ENCODE measurements around the gene ZNF287.
A peak's percentile ranks its signal among the peaks of the same experiment; 100 is the strongest.
"Not testable (repeated sequence)": the region's sequence is repeated elsewhere in the genome, so short reads cannot be mapped to it uniquely, and the experiment has no call there.

The ZNF287 gene

DNA sequence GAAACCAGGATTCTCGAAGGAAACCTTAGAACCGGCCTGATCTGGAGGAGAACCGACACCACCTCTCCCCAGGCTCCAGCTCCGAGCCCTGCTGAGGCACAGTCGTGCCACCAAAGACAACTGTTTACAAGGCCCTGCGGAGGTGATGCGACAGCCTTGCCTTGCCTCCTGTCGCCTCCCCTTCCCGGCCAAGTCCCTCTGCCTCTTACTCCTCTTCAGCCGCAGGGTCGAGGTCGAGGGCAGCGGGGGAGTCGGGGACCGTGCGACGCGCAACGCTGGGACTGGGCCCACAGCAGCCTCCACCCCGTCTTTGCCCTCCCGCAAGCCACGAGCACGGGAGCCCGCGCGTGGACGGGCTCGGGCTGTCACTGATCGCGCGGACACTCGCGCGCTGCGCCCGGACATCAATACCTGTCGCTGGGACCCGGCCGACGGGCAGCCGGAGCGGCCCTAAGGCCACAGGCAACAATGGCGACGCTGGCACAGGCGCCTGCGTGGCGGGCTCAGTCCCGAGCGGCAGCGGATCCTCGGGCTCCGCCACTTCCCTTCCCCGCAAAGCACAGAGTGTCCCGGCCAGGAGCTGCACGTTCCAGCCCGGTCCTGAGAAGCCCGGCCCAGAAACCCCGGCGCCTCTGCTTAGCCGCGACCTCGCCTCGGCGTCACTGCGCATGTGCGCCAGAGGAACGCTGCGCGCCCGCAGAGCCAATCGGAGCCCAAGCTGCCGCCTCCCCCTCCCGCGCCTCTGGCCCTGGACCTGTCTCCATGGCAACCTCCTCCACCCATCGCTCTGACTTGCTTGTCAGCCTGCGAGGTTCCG lies at the start of gene ZNF287:
TSS of gene ZNF287 (minus strand) at position 664 of the 817 bp plus-strand sequence. CDS start 1,473 bp downstream, outside the sequence.
- DNase-seq: peak; percentile 90 to 94 (median 92)

DNA sequence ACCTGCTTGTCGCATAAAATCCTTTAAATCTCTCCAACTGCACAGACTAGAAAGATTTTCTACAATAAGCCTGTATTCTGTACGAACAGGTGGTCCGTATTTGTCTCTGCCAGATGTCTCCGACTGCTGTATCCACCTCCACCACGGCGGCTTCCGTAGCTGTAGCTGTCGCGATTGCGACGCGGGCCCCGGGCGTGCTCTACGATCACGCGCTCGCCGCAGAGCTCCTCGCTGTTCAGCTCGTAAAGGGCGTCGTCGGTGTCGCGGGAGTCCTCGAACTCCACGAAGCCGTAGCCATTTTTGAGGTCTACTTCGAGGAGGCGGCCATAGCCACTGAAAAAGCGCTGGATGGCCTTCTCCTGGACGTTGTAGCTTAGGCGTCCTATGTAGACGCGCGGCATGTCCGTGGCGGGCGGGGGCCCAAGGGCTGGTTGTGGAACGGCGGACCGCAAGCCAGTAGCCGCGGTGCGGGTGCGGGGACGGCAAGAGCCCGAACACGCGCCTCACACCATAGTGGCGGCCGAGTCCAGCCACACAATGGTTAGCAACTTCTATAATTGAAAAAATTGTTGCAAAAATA lies 48.6 kb upstream of the ZNF287 start:
- DNase-seq: no peak

DNA sequence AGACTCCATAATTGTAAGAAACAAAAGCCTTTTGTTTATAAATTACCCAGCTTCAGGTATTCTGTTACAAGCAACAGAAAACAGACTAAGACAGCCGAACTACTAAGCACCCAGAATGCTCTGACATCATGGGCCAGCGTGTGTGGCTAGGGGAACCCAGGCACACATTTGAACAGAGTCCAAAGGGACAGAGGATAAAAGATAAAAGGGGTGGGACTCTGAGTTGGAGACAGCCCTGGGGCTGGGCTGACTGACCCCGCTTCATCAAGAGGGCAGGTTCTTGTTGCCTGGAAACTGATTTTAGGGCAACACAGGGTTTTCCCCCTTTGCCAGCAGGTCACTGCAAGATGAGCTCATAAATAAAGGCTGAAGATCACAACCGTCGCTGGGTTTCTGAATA lies 30.5 kb upstream of the ZNF287 start:
- DNase-seq: no peak

DNA sequence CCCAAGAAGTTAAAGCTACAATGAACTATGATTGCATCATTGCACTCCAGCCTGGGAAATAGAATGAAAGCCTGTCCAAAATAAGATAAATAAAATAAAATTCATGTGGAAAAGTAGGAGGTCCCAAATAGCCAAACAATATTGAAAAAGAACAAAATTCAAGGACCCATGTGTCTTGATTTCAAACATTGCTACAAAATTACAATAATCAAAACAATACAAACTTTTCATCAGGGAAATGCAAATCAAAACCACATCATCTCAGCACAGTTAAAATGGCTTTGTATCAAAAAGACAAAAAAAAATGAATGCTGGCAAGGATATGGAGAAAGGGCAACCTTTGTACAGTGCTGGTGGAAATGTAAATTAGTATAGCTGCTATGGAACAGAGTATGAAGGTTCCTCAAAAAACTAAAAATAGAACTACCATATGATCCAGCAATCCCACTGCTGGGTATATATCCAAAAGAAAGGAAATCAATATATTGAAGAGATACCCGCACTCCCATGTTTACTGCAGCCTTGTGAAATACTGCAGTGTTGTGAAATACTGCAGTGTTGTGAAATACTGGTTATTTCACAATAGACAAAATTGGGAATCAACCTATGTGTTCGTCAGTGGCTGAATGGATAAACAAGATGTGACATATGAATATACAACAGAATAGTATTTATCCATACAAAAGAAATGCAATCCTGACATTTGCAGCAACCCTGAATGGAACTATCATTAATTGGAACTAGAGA lies 24.5 kb upstream of the ZNF287 start:
- peak in 2 of 3 donors; percentile 23 to 29 for DNase-seq

DNA sequence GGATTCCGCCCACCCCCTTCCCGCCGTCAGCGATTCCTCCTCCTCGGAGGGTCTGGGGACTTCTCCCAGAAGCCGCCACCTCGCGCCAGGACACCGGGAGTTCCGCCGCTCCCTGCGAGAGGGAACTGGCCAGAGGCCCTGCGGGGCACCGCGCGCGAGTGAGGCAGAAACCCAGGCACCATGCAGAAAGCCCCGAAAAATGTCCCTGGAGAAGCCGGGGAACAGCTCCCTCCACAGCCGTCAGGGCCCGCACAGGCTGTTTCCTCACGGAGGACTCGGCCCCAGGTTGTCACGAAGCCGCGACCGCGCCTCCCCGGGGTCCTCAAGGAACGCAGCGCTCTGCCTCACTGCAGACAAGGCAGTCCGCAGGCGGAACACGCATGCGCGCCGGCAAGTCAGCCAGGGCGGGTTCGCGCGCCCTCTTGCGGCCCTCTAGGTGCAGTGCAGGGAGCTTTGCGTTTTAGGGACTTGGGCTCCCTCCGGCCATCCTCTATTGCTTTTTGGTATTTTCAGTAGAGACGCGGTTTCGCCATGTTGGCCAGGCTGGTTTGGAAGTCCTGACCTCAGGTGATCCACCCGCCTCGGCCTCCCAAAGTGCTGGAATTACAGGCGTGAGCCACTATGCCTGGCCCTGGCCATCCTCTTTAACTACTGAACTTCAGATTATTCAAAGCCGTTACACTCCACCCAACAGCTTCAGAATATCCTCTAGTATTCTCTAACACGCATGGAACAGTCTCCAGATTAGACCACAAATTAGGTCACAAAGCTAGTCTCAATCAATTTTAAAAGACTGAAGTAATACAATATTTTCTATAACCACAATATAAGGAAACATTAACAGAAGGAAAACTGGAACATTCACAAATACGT lies 20.3 kb upstream of the ZNF287 start:
- DNase-seq: peak; percentile 92 to 95 (median 95)

DNA sequence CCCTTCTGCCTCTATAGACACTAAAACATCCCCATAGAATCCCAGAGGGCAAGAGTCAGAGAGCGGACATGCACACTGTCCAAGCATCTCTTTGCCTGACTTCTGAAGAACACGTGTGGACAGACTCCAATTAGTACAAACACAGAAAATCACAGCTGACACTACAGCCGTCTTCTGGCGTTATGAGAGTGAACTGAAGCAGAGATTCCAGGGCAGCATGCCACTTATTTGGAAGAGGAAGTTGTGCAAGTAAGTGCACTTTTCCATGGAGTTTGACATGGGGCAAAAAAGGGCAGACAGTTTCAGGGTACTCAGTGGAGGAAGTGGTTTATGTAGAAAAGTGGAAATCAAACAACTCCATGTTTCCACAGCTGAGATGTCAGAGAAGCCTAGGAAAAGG lies 16.8 kb upstream of the ZNF287 start:
- DNase-seq: no peak

DNA sequence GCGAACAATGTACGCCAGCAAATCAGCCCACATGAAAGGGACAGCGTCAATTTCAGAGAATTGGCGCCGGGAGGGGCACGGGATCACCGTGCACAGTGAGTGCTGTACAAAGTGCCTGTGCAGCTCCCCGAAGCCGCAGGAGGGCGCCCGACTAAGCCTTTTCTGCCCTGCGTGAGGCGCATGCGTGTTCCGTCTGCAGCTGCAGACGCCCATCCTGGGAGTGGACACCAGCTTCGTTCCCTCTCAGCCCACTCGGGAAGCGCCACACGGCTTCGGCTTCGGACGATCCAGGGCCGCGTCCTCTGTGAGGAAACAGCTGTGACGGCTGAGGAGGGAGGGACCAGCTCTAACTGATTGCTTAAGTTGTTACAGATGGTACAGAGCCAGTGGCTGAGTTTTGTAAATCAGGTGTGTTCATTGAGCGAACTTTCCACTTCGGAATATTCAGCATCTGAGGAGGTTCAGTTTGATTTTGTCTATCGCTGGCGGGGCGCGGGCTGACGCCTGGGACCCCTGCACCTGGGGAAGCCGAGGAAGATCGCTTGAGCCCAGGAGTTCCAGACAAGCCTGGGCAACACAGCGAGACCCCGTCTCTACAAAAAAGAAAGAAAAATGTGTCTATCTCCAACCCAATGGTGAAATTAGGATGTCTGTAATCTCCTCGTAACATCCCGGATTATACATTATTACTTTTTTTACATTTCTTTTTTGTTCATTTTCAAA lies 15.4 kb upstream of the ZNF287 start:
- DNase-seq: peak; percentile 87 to 90 (median 87)

DNA sequence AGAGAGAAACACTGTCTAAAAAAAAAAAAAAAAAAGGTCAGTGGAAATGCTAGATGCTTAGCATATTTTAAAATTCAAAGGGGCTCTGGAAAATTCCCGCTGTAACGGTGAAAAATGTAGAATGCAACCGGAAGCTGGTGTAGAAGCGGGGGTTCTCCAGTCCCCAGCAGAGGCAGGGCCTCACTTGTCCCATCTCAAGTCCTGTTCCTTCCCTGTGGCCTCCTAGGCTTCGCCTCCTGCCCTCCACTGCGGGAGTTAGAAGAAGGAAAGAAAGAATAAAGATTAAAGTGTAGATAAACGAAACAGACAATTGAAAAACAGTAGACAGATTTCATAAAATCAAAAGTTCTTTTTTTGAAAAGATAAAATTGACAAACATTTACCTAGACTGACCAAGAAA lies 14.8 kb upstream of the ZNF287 start:
- no peak for DNase-seq

DNA sequence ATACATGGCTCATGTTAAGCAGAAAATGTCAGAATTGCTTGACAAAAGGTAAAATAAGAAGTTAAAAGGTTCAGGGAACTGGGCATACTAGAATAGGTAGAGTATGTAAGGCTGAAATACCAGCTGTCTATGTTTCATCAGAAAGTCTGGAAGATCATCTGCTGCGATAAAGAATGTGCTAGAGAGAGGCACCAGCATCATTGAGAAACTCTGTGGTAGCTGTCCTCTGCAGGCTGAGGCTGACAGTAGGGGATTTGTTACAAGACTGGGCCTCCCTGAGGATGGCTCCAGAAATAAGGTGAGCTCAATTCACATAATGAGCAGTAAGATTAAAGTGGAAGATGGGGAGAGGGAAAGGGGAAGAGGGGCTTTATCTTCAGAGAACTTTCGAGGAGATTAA lies 4.5 kb upstream of the ZNF287 start:
- DNase-seq: no peak

DNA sequence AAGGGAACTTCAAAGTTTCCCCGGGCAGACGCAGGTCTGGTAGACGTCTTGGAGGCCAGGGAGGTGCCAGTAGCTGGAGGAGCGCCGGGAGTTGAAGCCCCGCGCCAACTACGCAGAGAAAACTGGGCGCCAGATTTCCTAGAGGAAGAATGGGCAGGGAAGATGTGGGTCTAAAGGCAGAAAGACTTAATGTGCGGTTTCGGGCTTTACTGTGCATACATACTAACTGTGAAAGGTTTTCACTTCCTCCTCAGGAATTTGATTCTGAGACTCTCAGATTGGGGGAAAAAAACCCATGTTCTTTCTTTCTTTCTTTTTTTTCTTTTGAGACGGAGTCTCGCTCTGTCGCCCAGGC lies 331 bp upstream of the ZNF287 start:
- no peak for DNase-seq

DNA sequence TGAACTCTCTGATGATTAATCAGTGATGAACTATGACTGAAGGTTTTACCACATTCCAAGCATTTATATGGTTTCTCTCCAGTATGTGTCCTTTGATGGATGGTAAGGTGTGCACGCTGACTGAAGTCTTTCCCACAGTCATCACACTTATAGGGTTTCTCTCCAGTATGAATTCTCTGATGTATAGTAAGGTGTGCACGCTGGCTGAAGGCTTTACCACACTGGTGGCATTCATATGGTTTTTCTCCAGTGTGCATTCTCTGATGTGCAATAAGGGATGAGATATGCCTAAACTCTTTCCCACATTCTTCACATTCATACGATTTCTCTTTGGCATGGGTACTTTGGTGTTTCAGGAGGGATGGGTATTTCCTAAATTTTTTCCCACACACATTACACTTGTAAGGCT lies 16.4 kb downstream of the ZNF287 start:
- DNase-seq: no peak

DNA sequence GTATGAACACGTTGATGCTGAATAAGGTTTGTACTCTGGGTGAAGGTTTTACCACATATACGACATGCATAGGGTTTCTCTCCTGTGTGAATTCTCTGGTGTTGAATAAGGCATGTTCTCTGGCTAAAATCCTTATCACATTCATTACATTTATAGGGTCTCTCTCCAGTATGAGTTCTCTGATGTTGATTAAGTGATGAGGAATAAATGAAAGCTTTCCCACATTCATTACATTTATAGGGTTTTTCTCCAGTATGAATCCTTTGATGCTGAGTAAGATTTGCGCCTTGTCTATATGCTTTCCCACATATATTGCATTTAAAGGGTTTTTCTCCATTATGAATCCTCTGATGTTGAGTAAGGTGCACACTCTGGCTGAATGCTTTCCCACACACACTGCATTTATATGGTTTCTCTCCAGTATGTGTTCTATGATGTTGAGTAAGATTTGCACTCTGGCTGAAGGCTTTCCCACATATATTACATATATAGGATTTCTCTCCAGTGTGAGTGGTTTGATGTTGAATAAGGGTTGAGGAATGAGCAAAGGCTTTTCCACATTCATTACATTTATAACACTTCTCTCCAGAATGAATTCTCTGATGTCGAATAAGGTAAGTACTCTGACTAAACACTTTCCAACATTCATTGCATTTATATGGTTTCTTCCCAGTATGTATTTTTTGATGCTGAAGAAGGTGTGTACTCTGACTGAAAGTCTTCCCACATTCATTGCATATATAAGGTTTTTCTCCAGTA lies 16.9 kb downstream of the ZNF287 start:
- DNase-seq: no peak

DNA sequence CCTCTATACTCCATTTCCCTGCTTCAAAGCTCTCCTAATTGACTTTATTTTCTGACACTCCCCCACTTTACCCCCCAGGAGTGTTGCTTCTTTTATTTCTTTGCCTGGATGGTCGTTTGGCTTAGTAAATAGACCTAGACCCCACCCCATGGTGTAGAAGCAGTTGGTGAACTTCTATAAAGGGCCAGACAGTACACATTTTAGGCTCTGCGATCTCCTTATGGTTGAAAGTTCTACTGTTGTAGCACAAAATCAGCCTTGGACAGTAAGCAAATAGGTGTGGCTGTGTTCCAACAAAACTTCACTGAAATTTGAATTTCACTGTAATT lies 31.9 kb downstream of the ZNF287 start:
- DNase-seq: no peak

DNA sequence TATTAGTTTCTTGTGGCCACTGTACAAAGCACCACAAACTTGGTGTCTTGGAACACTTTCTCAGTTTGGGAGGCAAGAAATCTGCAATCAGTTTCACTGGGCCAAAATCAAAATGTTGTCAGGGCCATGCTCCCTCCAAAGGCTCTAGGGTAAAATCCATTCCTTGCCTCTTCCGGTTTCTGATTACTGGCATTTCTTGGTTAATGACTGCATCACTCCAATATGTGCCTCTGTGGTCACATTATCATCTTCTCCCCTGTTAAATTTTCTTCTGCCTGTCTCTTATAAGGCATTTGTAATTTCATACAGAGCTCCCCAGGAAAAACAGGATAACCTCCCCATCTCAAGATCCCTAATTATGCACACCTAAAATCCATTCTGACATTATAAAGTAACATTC lies 34.8 kb downstream of the ZNF287 start:
- no peak for DNase-seq

DNA sequence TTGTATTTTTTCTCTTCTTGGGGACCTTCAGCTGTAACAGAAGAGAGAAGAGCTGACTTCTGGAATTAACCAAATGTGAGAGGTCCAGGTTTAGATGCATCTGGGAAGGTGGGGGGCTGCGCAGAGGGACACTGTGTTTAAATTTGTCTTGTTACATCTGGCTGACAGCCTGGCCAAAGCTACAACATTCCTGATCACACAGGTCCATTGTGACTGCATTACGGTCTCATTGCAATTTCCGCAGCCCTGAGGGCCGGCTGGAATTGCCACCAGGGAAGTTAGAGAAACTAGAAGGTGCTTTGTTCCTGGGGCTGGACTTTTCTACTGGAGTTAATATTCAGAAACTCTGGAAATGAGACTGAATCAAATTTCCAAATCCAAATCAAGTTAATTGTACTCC lies 39.1 kb downstream of the ZNF287 start:
- no peak for DNase-seq

DNA sequence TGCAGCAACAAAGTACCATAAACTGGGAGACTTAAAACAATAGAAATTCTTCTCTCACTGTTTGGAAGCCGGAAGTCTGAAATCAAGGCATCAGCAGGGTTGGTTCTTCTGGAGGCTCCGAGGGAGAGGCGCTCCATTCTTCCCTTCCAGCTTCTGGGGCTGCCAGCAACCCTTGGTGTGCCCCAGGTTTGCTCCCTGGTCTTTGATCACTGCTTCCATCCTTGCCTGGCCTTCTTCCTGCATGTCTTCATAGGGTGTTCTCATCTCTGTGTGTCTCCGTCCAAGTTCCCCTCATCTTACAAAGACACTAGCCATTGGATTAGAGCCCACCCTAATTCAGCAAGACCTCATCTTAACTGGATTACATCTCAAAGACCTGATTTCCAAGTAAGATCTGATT lies 41.7 kb downstream of the ZNF287 start:
- DNase-seq: no peak

DNA sequence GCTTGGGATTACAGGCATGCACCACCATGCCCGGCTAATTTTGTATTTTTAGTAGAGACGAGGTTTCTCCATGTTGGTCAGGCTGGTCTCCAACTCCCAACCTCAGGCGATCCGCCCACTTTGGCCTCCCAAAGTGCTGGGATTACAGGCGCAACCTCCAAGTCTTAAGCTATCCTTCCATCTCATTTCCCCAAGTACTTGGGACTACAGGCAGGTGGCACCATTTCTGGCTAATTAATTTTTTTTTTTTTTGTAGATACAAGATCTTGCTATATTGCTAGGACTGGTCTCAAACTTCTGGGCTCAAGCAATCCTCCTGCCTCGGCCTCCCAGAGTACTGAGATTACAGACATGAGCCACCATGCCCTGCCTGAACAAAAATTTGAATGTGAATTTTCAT lies 43.4 kb downstream of the ZNF287 start:
- not testable (repeated sequence) for DNase-seq

DNA sequence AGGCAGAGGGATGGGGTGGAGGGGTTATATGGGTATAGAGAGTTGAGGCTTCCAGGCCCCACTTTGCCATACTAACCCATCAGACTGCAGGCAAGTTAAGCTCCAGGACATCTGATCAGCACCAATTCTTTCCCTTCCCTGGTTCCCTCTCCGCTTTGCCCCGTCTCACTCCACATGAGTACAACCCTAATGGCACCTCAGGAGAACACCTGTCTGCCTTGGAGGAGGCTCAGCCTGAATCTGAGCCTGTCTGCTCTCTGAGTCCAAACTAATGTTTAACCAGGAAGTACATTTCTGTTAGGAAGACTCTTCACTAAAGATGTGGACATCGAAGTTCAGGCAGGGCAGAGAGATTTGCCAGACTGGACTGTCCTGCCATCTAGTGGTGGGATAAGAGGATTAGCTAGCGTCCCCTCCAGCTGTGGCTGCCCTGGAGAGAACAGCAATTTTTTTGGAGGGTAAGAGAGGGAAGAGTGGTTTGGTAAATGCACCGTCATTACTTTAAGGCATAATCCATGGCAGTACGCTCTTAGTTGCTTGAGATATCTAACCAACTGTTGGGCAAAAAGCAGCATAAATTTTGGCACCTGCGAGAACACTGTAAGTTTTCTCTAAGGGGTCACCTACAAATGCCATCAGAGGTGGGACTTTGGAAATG lies 47.8 kb downstream of the ZNF287 start:
- DNase-seq: peak; percentile 88 to 94 (median 89)

DNA sequence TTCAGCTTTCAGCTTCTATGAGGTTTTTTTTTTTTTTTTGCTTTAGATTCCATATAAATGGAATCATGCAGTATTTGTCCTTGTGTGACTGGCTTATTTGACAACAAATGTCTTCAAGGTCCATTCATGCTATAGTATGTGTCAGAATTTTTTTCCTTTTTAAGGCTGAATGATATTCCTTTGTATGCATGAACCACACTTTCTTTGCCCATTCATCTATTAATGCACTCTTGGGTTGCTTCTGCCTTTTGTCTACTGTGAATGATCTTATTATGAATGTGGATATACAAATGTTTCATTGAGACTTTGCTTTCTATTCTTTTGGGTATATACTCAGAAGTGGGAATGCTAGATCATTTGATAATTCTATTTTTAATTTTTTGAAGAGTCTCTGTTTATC lies 50.0 kb downstream of the ZNF287 start:
- DNase-seq: no peak

DNA sequence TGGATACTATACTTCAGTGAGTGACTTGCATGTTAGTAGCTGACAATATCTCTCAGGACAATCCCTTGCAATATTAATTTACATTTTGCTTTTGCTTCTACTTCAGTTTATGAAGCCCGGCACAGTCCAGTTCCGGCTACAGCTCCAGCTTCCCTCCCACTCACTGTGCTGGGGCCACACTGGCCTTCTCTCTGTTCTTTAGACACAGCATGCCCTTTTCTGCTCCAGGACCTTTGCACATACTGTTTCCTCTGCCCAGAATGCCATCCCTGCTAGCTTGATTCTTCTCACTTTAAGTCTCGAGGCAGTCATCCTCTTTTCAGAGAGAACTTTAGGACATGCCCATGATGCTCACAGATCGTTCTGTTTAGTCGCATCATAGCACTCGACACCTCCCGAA lies 51.5 kb downstream of the ZNF287 start:
- DNase-seq: peak in 1 of 3 donors; percentile 24

DNA sequence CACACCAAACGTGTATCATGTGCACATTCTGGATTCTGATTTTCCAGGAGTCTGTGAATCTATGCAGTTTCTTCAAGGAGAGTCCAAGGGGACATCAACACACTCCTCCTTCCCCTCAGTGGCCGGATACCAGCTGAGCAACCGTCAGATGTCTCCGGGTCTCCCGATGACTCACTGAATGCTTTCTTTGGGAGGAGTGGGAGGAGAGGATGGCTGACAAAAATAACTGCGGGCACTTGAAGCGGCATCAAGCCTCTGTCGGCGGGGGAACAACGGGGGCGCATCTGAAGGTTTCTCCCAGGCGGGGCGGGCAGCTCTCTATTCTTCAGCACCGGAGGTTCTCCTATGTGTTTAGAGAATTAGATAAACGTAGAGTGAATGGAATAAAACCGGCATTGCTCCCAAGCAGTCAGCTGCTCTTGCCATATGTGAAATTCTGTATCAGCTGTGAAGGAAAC lies 52.4 kb downstream of the ZNF287 start:
- DNase-seq: peak; percentile 77 to 82 (median 79)
